ENCODE data around the gene SSBP2.

SSBP2 gene

GRCh38 chr5:81365541-81365940, 385.4 kb downstream of the SSBP2 start:
- Histone ChIP-seq H3K27me3 (ENCODE audit: insufficient read depth, low read length) (no peaks in the 10 kb centered on the region), H3K9me3 (ENCODE audit: insufficient read depth, low read depth, low read length) (no peaks in the 10 kb centered on the region), H3K36me3 (ENCODE audit: insufficient read depth, low read depth, low read length) (no peaks in the 10 kb centered on the region), H3K27ac (ENCODE audit: low read length) (no peak overlapping the region), H3K4me1 (ENCODE audit: insufficient read depth, low read length) (no peaks in the 10 kb centered on the region), H3K9ac (ENCODE audit: low read depth, low read length) (no peak overlapping the region), H3K4me3 (ENCODE audit: low read length) (no peak overlapping the region)

GRCh38 chr5:81363093-81363871, 387.6 kb downstream of the SSBP2 start:
- H3K27ac ChIP-seq (ENCODE audit: low read length): no peak overlapping the region

More at GRCh38 chr5:81363093-81363871, 387.6 kb downstream of the SSBP2 start:
- H3K4me1 ChIP-seq (ENCODE audit: insufficient read depth, low read length): peaks cover 5% of the 10 kb centered on the region; the same call in 1 of the 2 replicates
- no peaks in the 10 kb centered on the region for H3K27me3 ChIP-seq (ENCODE audit: insufficient read depth, low read length)
- H3K4me3 ChIP-seq (ENCODE audit: low read length): no peak overlapping the region
- no peaks in the 10 kb centered on the region for H3K36me3 ChIP-seq (ENCODE audit: insufficient read depth, low read depth, low read length)
- H3K9me3 ChIP-seq (ENCODE audit: insufficient read depth, low read depth, low read length): no peaks in the 10 kb centered on the region
- H3K9ac ChIP-seq (ENCODE audit: low read depth, low read length): no peak overlapping the region
